HUES64 (cell line): Measurements from ENCODE around the gene POLR2C. TPM values are rescaled to one million over a fixed set of nuclear protein-coding genes. Genes with fewer than 3 reads are reported as not detected.

Experiments
- H3K27ac ChIP-seq: 2 replicates; pipeline ENCODE4 v1.7.0; 2013; ENCODE audit warnings: low read depth, low read length, inconsistent platforms
- H3K27me3 ChIP-seq: 2 replicates; pipeline ENCODE4 v1.6.1; 2013; ENCODE audit warnings: mild to moderate bottlenecking, low read length; ENCODE audit not compliant: insufficient read depth
- H3K36me3 ChIP-seq: 2 replicates; pipeline ENCODE4 v1.6.1; 2013; ENCODE audit warnings: mild to moderate bottlenecking, low read length; ENCODE audit not compliant: insufficient read depth
- H3K4me1 ChIP-seq: 2 replicates; pipeline ENCODE4 v1.6.1; 2013; ENCODE audit warnings: mild to moderate bottlenecking, low read length, moderate library complexity; ENCODE audit not compliant: insufficient read depth
- H3K4me3 ChIP-seq: 2 replicates; pipeline ENCODE4 v1.5.1; 2013; ENCODE audit warnings: mild to moderate bottlenecking, low read length, moderate library complexity
- H3K9ac ChIP-seq: 2 replicates; pipeline ENCODE4 v1.6.1; 2013; ENCODE audit warnings: mild to moderate bottlenecking, low read depth, low read length
- H3K9me3 ChIP-seq: 2 replicates; pipeline ENCODE4 v1.6.1; 2013; ENCODE audit warnings: low read depth, low read length; ENCODE audit not compliant: insufficient read depth
- WGBS: fragments of 150-250, 120-280 bp; methylation state at CpG from one replicate; pipeline ENCODE4 v1.1.7; 2013; ENCODE audit warnings: missing lambda C conversion rate; 5-methylcytosine and 5-hydroxymethylcytosine counted together
- polyA plus RNA-seq, 2 experiments: library from polyadenylated mRNA; stranded (reverse); fragments of 50-300 nt; gene quantifications; one replicate each; pipeline ENCODE4 v1.2.3, GENCODE V29; 2013

POLR2C gene
- polyA plus RNA-seq (2013, experiment 1 of 2), result 95.1 TPM
- 80.0 TPM for polyA plus RNA-seq (2013, experiment 2 of 2)

- Histone ChIP-seq H3K27ac (peak within 1 kb of the TSS; percentile 36; the same call in 1 of the 2 replicates), H3K9ac (peak within 1 kb of the TSS; percentile 67), H3K9me3 (no peaks in the 10 kb centered on the region), H3K4me1 (0 out of 2 replicates have a peak, but pooled peaks cover 3% of the 10 kb centered on the region), H3K36me3 (peaks cover 74% of the 10 kb centered on the region), H3K27me3 (no peaks in the 10 kb centered on the region), H3K4me3 (peak within 1 kb of the TSS; percentile 83)
- WGBS, result 4% methylated on average over 47 of the region's 47 CpGs
These were observed at the start of gene POLR2C for GRCh38 chr16:57462209-57462977. POLR2C (plus strand) TSS chr16:57462679; CDS start chr16:57462725, 46 bp downstream.

GRCh38 chr16:57413301-57413730, 49.2 kb upstream of the POLR2C start:
- no peak overlapping the region for H3K4me3 ChIP-seq
- no peaks in the 10 kb centered on the region for H3K9me3 ChIP-seq
- WGBS, result 97% methylated on average over 5 of the region's 5 CpGs
- H3K4me1 ChIP-seq, result peaks cover 3% of the 10 kb centered on the region; the same call in 1 of the 2 replicates
- no peaks in the 10 kb centered on the region for H3K27me3 ChIP-seq
- H3K27ac ChIP-seq, result no peak overlapping the region
- H3K9ac ChIP-seq, result no peak overlapping the region
- H3K36me3 ChIP-seq, result no peaks in the 10 kb centered on the region

GRCh38 chr16:57413733-57414132, 48.7 kb upstream of the POLR2C start:
- Histone ChIP-seq H3K4me3 (no peak overlapping the region), H3K9ac (no peak overlapping the region)
- WGBS, result 88% methylated on average over 7 of the region's 7 CpGs

GRCh38 chr16:57416084-57416483, 46.4 kb upstream of the POLR2C start:
- WGBS, result 90% methylated on average over 16 of the region's 16 CpGs
- Histone ChIP-seq H3K9me3 (no peaks in the 10 kb centered on the region), H3K4me3 (peak overlapping the region; percentile 43; the same call in 1 of the 2 replicates), H3K4me1 (peaks cover 3% of the 10 kb centered on the region; the same call in 1 of the 2 replicates), H3K27me3 (no peaks in the 10 kb centered on the region), H3K27ac (no peak overlapping the region), H3K9ac (peak overlapping the region; percentile 69), H3K36me3 (no peaks in the 10 kb centered on the region)

More at GRCh38 chr16:57413733-57414132, 48.7 kb upstream of the POLR2C start:
- Histone ChIP-seq H3K9me3 (no peaks in the 10 kb centered on the region), H3K4me1 (peaks cover 3% of the 10 kb centered on the region; the same call in 1 of the 2 replicates), H3K27ac (no peak overlapping the region), H3K27me3 (no peaks in the 10 kb centered on the region), H3K36me3 (no peaks in the 10 kb centered on the region)

- Histone ChIP-seq H3K9ac (no peak overlapping the region), H3K36me3 (no peaks in the 10 kb centered on the region), H3K9me3 (no peaks in the 10 kb centered on the region), H3K27ac (no peak overlapping the region), H3K4me1 (peaks cover 3% of the 10 kb centered on the region; the same call in 1 of the 2 replicates), H3K27me3 (no peaks in the 10 kb centered on the region), H3K4me3 (no peak overlapping the region)
- WGBS, result 83% methylated on average over 5 of the region's 6 CpGs
These were observed 43.0 kb upstream of the POLR2C start for GRCh38 chr16:57419506-57419905.

- Histone ChIP-seq H3K9ac (no peak overlapping the region), H3K27ac (no peak overlapping the region), H3K4me3 (no peak overlapping the region), H3K27me3 (no peaks in the 10 kb centered on the region), H3K9me3 (no peaks in the 10 kb centered on the region), H3K36me3 (peaks cover 8% of the 10 kb centered on the region; the same call in 1 of the 2 replicates), H3K4me1 (no peaks in the 10 kb centered on the region; the same call in 1 of the 2 replicates)
- 72% methylated on average over 9 of the region's 10 CpGs for WGBS
These were observed 40.2 kb upstream of the POLR2C start for GRCh38 chr16:57422026-57422944.

DNA sequence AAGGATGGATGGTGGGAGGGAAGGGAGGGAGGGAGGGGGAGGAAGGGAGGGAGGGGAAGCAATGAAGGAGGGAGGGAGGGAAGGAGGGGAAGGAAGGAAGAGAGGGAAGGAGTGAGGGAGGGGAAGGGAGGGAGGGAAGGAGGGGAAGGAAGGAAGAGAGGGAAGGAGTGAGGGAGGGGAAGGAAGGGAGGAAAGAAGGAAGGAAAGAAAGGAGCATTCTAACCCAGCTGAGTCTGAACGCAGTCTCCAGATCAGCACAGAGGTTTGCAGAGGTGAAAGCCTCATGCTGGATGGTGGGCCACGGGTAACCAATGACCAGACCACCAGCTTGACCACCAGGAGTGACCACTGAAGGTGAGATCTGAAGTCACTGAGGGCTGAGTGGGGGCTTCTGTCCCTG, 39.3 kb upstream of the POLR2C start:
- Histone ChIP-seq H3K4me3 (no peak overlapping the region), H3K4me1 (no peaks in the 10 kb centered on the region), H3K27me3 (no peaks in the 10 kb centered on the region), H3K27ac (no peak overlapping the region), H3K9ac (no peak overlapping the region), H3K9me3 (no peaks in the 10 kb centered on the region), H3K36me3 (peaks cover 16% of the 10 kb centered on the region)
- WGBS, result 76% methylated on average over 2 of the region's 2 CpGs

- Histone ChIP-seq H3K27ac (no peak overlapping the region), H3K4me1 (no peaks in the 10 kb centered on the region), H3K9ac (no peak overlapping the region), H3K27me3 (no peaks in the 10 kb centered on the region), H3K4me3 (no peak overlapping the region), H3K36me3 (peaks cover 28% of the 10 kb centered on the region), H3K9me3 (no peaks in the 10 kb centered on the region)
- 88% methylated on average over 3 of the region's 3 CpGs for WGBS
These were observed 37.9 kb upstream of the POLR2C start for GRCh38 chr16:57424583-57424982.

- H3K27ac ChIP-seq, result no peak overlapping the region
- no peak overlapping the region for H3K4me3 ChIP-seq
- H3K36me3 ChIP-seq, result peaks cover 45% of the 10 kb centered on the region
- no peak overlapping the region for H3K9ac ChIP-seq
- no peaks in the 10 kb centered on the region for H3K4me1 ChIP-seq
- WGBS, result 95% methylated on average over 7 of the region's 7 CpGs
- no peaks in the 10 kb centered on the region for H3K9me3 ChIP-seq
- no peaks in the 10 kb centered on the region for H3K27me3 ChIP-seq
These were observed 36.1 kb upstream of the POLR2C start for GRCh38 chr16:57426356-57426755.

GRCh38 chr16:57427307-57427706, 35.2 kb upstream of the POLR2C start:
- no peaks in the 10 kb centered on the region for H3K4me1 ChIP-seq
- no peak overlapping the region for H3K9ac ChIP-seq
- 93% methylated on average over 8 of the region's 8 CpGs for WGBS
- H3K9me3 ChIP-seq, result no peaks in the 10 kb centered on the region
- H3K36me3 ChIP-seq, result peaks cover 55% of the 10 kb centered on the region
- H3K27ac ChIP-seq, result no peak overlapping the region
- H3K27me3 ChIP-seq, result no peaks in the 10 kb centered on the region
- no peak overlapping the region for H3K4me3 ChIP-seq

GRCh38 chr16:57427824-57428223, 34.7 kb upstream of the POLR2C start:
- no peak overlapping the region for H3K9ac ChIP-seq
- H3K9me3 ChIP-seq, result no peaks in the 10 kb centered on the region
- peaks cover 60% of the 10 kb centered on the region for H3K36me3 ChIP-seq
- no peaks in the 10 kb centered on the region for H3K27me3 ChIP-seq
- H3K4me3 ChIP-seq, result no peak overlapping the region
- no peaks in the 10 kb centered on the region for H3K4me1 ChIP-seq
- no peak overlapping the region for H3K27ac ChIP-seq
